Testis (tissue), 3 donors: ENCODE results near the gene ACSS2. TPM values are rescaled to one million over a fixed set of nuclear protein-coding genes. Genes with fewer than 3 reads are reported as not detected.

Experiments used
- DNase-seq: peaks from one replicate; pipeline ENCODE4 v3.0.0-alpha.2; 2019
- H3K27ac ChIP-seq, 2 donors: fragments of 200-600 bp; sonication (generic); one replicate each; pipeline ENCODE4 v1.5.1; 2019
- H3K27me3 ChIP-seq: fragments of 200-600 bp; sonication (generic); one replicate; pipeline ENCODE4 v1.5.1; 2019
- H3K36me3 ChIP-seq: fragments of 200-600 bp; sonication (generic); one replicate; pipeline ENCODE4 v1.5.1; 2017; ENCODE audit warnings: low read depth; ENCODE audit errors: missing control alignments
- H3K4me1 ChIP-seq: fragments of 200-600 bp; sonication (generic); one replicate; pipeline ENCODE4 v1.5.1; 2019
- H3K4me3 ChIP-seq, 2 donors: fragments of 200-600 bp; sonication (generic); one replicate each; pipeline ENCODE4 v1.5.1; 2017 to 2019
- H3K9me3 ChIP-seq: fragments of 200-600 bp; sonication (generic); one replicate; pipeline ENCODE4 v1.5.1; 2017
- CTCF ChIP-seq, 3 experiments: fragments of 450-650 bp in 2 of 3; fragments of 200-600 bp in 1 of 3; sonication (generic) in 1 of 3; IDR thresholded peaks; one replicate each; pipeline ENCODE4 v1.5.1; 2016 to 2019; ENCODE audit warnings: antibody characterized with exemption in 3 of 3, mild to moderate bottlenecking in 2 of 3, moderate library complexity in 1 of 3
- POLR2A ChIP-seq: fragments of 450-650 bp; IDR thresholded peaks from one replicate; pipeline ENCODE4 v1.6.1; 2017; ENCODE audit warnings: antibody characterized with exemption, mild to moderate bottlenecking, moderate library complexity
- WGBS, 2 donors: methylation state at CpG; one replicate each; pipeline ENCODE4 v1.1.5; 2018; 5-methylcytosine and 5-hydroxymethylcytosine counted together
- intact Hi-C: fragments of 100-400 bp; cut with DNase I; formaldehyde crosslinking; loops from one replicate; pipeline ENCODE4 v1.15.1; 2023; ENCODE audit warnings: low total_unique reads
- polyA plus RNA-seq: library from polyadenylated mRNA; stranded (reverse); fragments of 350-450 nt; fragmentation: Illumina TruSeq; extraction: RNeasy Lipid Tissue Mini Kit (QIAGEN cat#74804); gene quantifications from one replicate; pipeline ENCODE4 v1.2.3, GENCODE V29; 2014; ENCODE audit warnings: low read depth, low replicate concordance; ENCODE audit not compliant: insufficient read depth
- total RNA-seq, 2 donors: library from RNA; depleted of rRNA; stranded (reverse); fragments of >200 nt; gene quantifications; one replicate each; pipeline ENCODE4 v1.2.3, GENCODE V29; 2016

ACSS2 gene
- total and polyA plus RNA-seq, 3 donors from 2014 or later = 39.7 to 63.7 (median 58.2) TPM

GRCh38 chr20:34852298-34852697 is 24.1 kb upstream of the ACSS2 start:
- WGBS, 2 donors = 82 to 97% methylated on average over 4 of the region's 4 CpGs
- H3K4me1 ChIP-seq = no peaks in the 10 kb centered on the region
- no peaks in the 10 kb centered on the region for H3K27me3 ChIP-seq
- H3K9me3 ChIP-seq = no peaks in the 10 kb centered on the region
- TF ChIP-seq CTCF (IDR thresholded peaks at IDR 0.05) (no peak), POLR2A (no peak)
- H3K4me3 ChIP-seq = no peak overlapping the region
- H3K36me3 ChIP-seq = no peaks in the 10 kb centered on the region
- no peak overlapping the region for H3K27ac ChIP-seq
- no peak for DNase-seq
- intact Hi-C loops = no loop called here

GRCh38 chr20:34859367-34859766 is 17.0 kb upstream of the ACSS2 start:
- H3K27me3 ChIP-seq = no peaks in the 10 kb centered on the region
- WGBS, 2 donors = 96 to 97% methylated on average over 21 to 26 of the region's 26 CpGs
- TF ChIP-seq POLR2A = no peak
- TF ChIP-seq CTCF (IDR thresholded peaks at IDR 0.05) = no peak
- no peak overlapping the region for H3K4me3 ChIP-seq
- no peaks in the 10 kb centered on the region for H3K36me3 ChIP-seq
- intact Hi-C loops = no loop called here
- no peaks in the 10 kb centered on the region for H3K9me3 ChIP-seq
- no peaks in the 10 kb centered on the region for H3K4me1 ChIP-seq
- DNase-seq = no peak
- no peak overlapping the region for H3K27ac ChIP-seq

GRCh38 chr20:34859826-34860545 is 16.4 kb upstream of the ACSS2 start:
- no peak overlapping the region for H3K27ac ChIP-seq
- no peaks in the 10 kb centered on the region for H3K4me1 ChIP-seq
- intact Hi-C loops = no loop called here
- DNase-seq = no peak
- H3K9me3 ChIP-seq = no peaks in the 10 kb centered on the region
- TF ChIP-seq CTCF (IDR thresholded peaks at IDR 0.05) (no peak), POLR2A (no peak)
- no peaks in the 10 kb centered on the region for H3K27me3 ChIP-seq
- H3K4me3 ChIP-seq = no peak overlapping the region
- H3K36me3 ChIP-seq = no peaks in the 10 kb centered on the region
- WGBS, 2 donors = 91 to 94% methylated on average over 9 of the region's 9 CpGs

- Histone ChIP-seq H3K4me3 (no peak overlapping the region), H3K4me1 (no peaks in the 10 kb centered on the region), H3K9me3 (no peaks in the 10 kb centered on the region), H3K36me3 (no peaks in the 10 kb centered on the region), H3K27ac (no peak overlapping the region), H3K27me3 (no peaks in the 10 kb centered on the region)
- whole genome bisulfite sequencing, 2 donors = 90 to 92% methylated on average over 7 of the region's 7 CpGs
- intact Hi-C loops = no loop called here
- TF ChIP-seq CTCF (IDR thresholded peaks at IDR 0.05) = no peak
- DNase-seq = no peak
These were observed 14.9 kb upstream of the ACSS2 start for GRCh38 chr20:34861386-34862084.

- no peaks in the 10 kb centered on the region for H3K9me3 ChIP-seq
- H3K27me3 ChIP-seq = no peaks in the 10 kb centered on the region
- H3K4me1 ChIP-seq = no peaks in the 10 kb centered on the region
- H3K27ac ChIP-seq = no peak overlapping the region
- TF ChIP-seq POLR2A = no peak
- intact Hi-C loops = no loop called here
- H3K4me3 ChIP-seq = peak overlapping the region in 1 of 2 donors; percentile 12
- no peak for DNase-seq
- WGBS, 2 donors = 53 to 88% methylated on average over 12 of the region's 12 CpGs
- no peaks in the 10 kb centered on the region for H3K36me3 ChIP-seq
These were observed 13.7 kb upstream of the ACSS2 start for GRCh38 chr20:34862724-34863123.
